ENCODE results near the gene DDX56.
"Not testable (repeated sequence)": the region's sequence is repeated elsewhere in the genome, so short reads cannot be mapped to it uniquely, and the experiment has no call there.

DDX56 gene

DNA sequence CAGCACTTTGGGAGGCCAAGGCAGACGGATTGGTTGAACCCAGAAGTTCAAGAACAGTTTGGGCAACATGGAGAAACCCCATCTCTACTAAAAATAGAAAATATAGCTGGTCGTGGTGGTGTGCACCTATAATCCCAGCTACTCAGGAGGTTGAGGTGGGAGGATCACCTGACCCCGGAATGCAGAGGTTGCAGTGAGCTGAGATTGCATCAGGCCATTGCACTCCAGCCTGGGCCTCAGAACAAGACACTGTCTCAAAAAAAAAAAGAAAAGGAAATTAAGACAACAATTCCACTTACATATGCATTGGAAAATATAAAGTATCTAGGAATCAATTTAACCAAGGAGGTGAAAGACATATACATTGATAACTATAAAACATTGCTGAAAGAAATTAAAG is 25.5 kb upstream of the DDX56 start:
- no peak for DNase-seq (ENCODE audit: low read depth in 2 of 2, low spot score in 1 of 2)

DNA sequence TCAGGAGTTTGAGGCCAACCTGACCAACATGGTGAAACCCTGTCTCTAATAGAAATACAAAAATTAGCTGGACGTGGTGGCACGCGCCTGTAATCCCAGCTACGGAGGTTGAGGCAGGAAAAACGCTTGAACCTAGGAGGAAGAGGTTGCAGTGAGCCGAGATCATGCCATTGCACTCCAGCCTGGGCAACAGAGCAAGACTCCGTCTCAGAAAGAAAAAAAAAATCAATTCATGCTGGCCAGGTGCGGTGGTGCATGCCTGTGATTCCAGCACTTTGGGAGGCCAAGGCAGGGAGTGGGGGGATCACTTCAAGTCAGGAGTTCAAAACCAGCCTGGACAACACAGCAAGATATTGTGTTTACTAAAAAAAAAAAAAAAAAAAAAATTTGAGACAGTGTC is 23.5 kb upstream of the DDX56 start:
- not testable (repeated sequence) for DNase-seq (ENCODE audit: low read depth in 2 of 2, low spot score in 1 of 2)

DNA sequence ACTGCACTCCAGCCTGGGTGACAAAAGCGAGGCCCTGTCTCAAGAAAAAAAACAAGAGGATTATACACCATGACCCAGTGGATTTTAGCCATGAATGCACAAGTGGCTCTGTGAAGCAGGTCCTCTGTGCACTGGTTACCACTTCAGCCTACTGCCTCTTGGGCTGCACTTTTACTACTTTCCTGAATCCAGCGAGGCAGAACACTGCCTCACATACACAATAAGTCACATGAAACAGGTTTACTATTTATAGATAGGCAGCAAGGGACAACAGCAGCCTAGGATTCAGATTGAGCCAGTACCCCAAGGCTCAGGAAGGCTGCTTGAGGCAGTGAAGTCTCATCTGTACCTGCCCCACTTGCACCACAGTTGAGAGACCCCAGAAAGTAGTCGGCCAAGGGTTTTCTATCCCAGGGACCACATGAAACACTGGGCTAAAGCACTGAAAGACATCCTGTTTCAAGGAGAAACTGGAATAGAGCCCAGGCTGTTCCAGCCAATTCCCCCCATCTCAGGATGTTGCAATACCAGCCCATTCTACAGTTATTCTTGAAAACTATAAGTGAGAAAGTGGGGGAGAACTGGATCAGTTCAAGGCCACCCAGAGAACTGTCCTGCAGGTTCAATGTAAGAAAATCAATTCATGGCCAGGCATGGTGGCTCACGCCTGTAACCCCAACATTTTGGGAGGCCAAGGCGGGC is 22.4 kb upstream of the DDX56 start:
- DNase-seq (ENCODE audit: low read depth in 2 of 2, low spot score in 1 of 2) = no peak

DNA sequence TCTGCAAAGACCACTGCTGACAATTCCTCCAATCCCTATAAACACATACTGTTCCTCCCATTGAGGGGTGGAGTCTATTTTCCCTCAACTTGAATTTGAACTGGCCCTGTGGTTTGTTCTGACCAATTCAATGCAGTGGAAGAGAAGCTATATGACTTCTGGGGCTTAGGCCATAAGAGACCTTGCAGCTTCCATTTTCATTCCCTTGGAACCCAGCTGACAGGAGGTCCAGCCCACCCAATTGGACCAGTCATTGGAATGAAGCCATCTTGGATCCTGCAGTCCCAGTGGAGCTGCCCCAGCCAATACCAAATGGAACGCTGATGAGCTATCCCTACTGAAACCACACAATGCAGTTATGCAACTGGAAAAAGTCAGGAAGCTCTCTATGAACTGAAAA is 17.2 kb upstream of the DDX56 start:
- no peak for DNase-seq (ENCODE audit: low read depth in 2 of 2, low spot score in 1 of 2)

DNA sequence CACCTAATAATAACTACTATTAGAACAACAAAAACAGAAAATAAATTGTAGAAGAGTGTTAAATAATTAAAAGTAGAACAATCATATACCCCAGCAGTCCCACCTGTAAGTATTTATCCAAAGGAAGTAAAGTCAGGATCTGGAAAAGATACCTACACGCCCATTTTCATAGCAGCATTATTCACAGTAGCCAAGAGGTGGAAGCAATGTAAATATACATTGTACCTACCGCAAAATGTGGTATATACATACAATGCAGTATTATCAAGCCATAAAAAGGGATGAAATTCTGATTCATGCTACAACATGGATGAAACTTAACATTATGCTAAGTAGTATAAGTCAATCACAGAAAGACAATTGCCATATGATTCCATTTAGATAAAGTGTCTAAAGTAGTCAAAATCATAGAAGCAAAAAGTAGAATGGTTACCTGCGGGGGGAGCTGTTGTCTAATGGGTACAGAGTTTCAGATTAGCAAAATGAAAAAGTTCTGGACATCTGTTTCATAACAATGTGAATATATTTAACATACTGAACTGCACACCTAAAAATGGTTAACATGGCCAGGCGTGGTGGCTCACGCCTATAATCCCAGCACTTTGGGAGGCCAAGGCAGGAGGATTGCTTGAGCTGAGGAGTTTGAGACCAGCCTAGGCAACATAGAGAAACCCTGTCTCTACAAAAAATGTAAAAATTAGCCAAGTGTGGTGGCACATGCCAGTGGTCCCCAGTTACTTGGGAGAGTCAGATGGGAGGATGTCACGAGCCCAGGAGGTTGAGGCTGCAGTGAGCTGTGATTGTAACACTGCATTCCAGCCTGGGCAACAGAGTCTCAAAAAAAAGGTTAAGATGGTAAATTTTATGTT is 14.4 kb upstream of the DDX56 start:
- DNase-seq (ENCODE audit: low read depth in 2 of 2, low spot score in 1 of 2) = peak in 1 of 2 donors; percentile 35

DNA sequence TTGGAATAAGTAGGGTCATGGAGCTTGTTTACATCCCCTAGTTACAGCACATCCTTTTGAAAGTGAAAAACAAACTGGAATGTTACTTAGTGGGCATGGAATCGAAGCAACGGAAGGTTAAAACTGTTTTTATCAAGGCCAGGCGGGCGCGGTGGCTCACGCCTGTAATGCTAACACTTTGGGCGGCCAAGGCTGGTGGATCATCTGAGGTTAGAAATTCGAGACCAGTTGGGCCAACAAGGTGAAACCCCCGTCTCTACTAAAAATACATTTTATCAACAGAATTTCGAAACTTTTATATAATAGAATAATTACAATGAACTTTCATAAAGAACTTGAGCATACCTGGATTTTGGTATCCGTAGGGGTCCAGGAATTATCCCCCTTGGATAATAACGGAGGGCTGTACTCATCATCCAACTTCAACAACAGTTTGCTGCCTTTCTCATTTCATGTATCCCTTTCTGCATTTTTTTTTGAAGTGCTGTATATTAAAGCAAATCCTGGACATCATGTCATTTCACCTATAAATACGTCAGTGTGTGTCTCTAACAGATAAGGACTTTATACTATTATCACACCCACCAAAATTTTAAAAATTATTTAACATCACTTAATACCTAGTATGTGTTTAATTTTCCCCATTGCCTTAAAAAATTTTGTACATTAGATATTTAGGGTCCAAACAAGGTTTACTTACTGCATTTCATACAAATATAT is 9.6 kb upstream of the DDX56 start:
- no peak for DNase-seq (ENCODE audit: low read depth in 2 of 2, low spot score in 1 of 2)

DNA sequence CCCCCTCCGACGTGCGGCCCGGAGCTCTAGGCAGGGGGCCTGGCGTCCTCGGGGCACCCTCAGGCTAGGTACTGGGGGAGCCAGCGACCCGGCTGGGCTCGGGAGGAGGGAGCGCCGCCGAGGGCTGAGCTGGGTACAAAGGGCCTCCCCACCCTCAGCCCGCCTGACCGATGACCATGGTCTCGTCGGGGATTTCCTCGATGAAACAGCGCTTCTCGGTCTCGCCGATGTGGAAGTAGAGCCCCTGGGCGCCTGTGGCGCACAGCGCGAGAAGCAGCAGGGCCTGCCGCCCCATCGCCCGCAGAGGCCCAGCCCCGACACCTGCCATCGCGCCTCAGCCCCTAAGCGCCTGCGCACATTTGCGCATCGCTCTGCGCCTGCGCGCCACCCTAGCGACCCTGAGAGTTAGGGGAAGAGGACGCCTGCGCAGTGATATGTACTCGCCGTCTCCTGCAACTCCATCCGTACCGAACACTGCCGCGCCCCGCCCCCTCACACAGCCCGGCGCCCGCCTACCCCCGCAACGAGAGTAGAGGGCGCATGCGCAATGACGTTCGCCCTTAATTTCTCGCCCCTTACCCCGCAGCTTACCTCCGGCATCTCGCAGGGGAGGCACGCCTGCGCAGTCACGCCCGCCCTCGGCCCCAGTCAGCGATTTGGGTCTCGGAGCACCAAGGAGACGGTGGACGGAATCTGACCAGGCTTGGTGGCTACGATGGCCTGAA is 8.3 kb upstream of the DDX56 start, which contains the start of gene TMED4:
Gene TMED4 (minus strand): TSS at position 353 of the 725 bp plus-strand sequence. CDS start 25 bp downstream, at position 328.
- peak; percentile 99 to 100 for DNase-seq (ENCODE audit: low read depth in 2 of 2, low spot score in 1 of 2)

DNA sequence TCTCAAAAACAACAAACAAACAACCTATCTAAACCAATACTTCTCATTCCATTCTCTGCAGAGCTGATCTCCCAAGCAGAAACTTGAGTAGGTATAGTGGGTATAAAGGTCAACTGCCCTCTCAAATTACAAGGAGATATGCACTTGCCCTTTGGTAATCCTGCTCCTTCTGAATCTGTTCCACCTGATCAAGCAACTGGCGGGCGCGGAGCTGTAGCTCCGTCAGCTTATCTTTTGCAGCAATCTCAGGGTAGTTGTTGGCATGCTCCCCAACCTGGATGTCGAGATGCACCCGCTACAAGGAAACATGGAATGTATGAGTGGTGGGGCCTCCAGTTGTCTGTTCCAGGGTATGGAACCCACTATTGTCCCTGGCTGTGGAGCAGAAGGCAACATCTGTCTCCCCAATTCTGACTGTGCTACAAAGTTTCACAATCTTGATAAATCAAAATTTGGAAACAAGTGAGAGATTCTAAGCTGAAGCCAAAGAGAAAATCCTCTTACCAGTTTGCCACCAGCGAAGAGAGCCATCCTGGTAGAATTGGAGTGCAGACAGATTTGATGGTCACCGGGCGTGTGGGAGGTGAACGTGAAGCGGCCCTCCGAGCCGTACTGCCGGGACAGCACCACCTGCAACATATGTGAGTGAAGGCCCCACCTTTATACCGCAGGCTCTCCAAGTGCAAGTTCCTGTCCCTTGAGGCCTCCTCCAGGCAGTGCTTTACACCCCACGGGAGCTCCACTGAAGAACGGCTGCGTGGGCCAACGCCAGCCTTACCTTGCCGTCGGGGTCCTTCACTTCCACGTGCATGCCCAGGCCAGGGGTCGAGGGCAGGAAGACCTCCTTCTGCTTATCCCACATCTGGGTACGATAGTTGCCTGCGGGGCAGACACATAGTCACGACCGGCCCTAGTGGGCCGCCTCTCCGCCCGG is 7.5 kb upstream of the DDX56 start:
- no peak for DNase-seq (ENCODE audit: low read depth in 2 of 2, low spot score in 1 of 2)

DNA sequence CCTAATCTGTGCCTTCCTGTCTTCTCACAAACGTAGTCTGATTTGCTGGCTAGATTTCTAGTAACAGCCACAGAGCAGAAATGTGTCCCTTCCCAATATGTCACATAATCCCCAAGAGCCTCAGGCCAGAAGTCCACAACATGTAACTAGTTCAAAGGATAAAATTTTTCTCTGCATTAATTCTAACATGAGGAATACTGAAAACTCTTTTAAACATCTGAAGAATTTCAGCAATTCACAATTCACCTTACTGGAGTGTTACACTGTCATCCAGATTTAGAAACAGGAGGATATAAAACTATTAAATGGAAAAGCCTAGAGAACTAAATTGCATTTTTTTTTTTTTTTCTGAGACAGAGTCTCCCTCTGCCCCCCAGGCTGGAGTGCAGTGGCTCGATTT is 2.5 kb upstream of the DDX56 start:
- no peak for DNase-seq (ENCODE audit: low read depth in 2 of 2, low spot score in 1 of 2)

DNA sequence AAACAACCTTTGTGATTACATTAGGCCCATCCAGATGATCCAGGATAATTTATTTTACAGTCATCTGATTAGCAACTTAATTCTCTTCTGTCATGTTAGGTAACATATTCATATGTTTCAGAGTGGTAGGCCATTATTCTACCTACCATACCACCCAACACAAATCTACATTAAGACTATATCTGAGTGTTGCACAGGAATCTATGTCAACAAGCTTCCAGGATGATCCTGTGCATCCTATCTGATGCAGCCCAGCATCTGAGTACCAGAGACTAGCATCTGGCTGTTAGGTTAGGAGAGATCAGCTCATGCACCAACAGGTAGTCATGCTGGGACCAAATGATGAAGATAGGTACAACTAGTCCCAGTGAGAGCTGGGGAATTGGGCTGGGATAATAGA is 1.3 kb upstream of the DDX56 start:
- DNase-seq (ENCODE audit: low read depth in 2 of 2, low spot score in 1 of 2) = no peak

DNA sequence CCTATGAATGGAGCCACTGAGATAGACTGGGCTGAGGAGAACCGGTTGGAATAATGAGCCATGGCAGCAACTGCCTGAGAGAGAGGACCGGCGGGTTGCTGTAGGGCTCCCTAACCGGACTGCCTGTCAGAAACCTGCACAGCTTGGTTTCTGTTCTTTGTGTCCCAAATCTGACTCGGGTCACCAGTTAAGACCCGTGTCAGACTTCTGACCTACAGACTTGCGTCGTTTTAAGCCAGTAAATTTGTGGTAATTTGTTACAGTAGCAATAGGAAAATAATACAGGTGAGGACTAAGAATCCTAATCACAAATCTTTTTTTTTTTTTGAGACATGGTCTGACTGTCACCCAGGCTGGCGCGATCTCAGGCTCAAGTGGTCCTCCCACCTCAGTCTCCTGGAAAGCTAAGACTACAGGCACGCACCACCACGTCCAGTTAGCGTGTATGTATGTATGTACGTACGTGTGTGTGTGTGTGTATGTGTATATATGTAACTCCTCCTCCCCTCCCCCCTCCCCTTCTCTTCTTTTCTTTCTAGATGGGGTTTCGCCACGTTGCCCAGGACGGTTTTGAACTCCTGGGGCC is 672 bp upstream of the DDX56 start:
- no peak for DNase-seq (ENCODE audit: low read depth in 2 of 2, low spot score in 1 of 2)

DNA sequence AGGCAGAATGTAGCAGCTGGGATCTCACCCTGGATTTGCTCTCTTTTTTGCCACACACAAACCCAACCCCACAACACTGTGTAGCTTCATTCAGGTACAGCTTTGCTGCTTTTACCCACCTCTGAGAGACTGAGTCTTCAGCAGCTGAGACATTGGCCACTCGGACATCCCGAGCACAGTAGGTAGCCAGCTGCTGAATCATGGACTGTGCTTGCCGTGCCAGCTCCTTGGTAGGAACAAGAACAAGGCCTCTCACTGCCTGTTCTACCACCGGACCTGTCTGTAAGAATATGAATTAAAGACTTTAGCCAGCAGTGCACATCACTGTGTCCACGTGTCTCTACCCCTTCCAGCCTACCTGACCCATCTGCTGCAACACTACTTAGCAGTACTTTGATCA is 937 bp downstream of the DDX56 start:
- DNase-seq (ENCODE audit: low read depth in 2 of 2, low spot score in 1 of 2) = no peak

DNA sequence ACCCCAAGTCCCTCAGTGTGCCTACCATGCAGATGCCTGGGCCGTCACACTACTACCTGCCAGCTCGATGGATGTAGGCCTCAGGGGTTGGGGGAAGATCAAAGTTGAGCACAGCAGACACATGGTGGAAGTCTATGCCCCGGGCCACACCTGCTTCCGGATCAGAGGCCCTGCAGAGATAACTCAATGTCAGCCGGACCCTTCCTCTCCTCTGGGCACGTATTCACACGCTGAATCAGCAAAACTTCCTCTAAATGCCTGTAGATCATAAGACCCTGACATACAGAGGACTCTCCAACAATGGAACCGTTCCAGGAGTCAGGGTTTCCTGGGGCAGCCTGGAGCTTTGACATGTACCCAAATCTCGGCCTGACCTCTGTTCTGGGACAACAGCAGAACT is 3.7 kb downstream of the DDX56 start:
- DNase-seq (ENCODE audit: low read depth in 2 of 2, low spot score in 1 of 2) = no peak

DNA sequence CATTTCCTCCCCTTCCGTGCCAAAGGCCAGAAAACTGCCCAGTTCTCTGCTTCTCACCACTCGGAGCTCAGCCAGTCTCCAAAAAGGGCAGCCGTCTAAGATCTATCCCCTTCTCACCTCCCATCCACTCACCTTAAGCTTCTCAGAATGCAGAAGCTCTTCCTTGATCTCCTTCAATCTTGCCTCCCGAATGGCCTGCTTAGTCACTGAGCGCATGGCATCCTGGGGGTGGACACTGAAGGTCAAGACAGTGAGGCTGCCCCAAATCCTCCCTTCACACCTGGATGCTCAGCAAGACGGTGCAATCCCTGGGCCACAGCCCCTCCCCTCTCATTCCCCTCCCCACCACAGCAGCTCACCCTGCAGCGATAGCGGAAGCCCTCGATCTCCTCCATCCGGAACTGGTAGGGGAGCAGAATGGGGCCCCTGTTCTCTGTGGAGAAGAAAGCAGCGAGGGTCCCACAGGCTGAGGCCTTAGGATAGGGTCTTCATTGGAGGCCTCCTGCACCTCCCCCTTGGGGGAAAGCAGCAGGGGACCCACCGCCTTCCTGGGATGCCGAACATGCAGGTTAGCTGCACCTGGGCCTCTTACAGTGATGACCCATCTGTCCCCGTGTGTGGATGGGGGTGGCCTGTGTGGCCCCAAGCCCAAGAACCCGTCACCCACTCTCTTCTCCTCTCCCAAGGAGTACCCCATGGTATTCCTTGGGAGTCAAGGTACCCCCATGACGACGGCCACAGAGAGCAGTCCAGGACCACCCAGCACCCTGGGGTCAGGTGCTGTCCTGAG is 4.7 kb downstream of the DDX56 start:
- no peak for DNase-seq (ENCODE audit: low read depth in 2 of 2, low spot score in 1 of 2)

DNA sequence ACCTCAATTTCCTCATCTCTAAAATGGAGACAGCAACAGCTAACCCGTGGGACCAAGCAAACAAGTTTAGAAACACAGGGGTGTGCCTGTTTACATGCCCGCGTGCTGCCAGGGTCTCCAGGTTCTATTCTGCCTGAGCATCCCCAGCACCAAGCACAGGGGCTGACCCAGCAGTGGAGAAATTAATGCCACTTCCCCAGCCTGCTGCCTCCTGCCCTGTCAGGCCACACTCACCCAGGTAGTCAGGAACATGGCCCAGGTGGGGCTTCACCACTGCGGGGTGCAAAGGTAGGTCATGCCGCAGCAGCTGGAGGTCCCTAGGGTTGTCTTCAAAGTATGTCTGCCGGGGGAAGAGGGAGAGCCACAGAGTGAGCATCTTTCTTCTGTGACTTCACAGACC is 5.8 kb downstream of the DDX56 start:
- DNase-seq (ENCODE audit: low read depth in 2 of 2, low spot score in 1 of 2) = no peak

DNA sequence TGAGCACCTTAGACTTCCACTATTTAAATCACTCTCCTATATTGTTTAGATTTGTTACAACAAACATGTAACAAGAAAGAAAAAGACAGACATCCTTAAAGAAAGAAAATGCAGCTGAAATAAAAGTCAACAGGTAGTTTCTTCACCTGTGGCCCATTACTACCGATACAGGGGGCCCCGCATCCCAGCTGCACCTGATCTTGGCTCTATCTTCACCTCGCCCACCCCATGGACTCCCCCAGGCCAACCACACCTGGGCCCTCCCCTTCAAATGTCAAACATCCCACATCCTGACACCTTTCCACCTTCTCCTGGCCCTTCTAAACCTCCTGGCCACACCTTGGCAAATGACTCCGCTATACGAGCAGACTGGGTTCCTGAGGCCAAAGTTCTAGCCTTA is 7.0 kb downstream of the DDX56 start:
- DNase-seq (ENCODE audit: low read depth in 2 of 2, low spot score in 1 of 2) = no peak

DNA sequence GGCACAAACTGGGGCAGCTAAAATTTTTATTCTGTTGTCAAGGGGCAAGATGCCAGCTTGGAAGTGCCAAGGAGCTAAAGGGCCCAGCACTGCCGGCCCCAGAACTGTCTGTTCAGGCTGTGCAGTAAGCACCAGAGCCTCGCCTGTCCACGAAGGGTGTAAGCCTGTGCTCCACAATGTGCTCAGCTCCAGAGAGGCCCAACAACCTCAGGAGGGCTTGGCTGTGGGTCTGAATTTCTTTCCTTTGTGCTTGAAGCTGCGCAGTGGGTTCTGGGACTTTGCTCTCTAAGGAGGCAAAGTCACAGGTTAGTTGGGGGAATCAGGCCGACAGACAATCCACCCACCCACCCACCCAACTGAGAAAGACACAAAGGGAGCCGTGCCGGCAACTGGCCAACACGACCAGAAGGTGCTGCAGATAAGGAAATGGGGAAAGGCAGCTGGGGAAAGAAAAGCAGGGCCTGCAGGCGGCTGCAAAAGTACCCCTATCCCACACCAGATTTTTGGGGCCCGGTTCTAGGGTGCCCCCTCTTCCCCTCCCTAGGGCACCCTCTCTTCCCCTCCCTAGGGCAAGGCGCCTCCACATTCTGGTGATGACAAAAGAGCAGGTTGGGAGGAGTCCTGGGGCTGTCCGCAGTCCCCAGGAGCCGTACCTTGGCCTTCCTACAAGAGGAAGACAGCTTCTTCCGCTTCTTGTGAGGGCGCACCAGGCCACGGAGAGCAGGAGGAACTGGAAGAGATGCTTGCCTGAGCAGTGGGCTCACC is 7.7 kb downstream of the DDX56 start:
- no peak for DNase-seq (ENCODE audit: low read depth in 2 of 2, low spot score in 1 of 2)

DNA sequence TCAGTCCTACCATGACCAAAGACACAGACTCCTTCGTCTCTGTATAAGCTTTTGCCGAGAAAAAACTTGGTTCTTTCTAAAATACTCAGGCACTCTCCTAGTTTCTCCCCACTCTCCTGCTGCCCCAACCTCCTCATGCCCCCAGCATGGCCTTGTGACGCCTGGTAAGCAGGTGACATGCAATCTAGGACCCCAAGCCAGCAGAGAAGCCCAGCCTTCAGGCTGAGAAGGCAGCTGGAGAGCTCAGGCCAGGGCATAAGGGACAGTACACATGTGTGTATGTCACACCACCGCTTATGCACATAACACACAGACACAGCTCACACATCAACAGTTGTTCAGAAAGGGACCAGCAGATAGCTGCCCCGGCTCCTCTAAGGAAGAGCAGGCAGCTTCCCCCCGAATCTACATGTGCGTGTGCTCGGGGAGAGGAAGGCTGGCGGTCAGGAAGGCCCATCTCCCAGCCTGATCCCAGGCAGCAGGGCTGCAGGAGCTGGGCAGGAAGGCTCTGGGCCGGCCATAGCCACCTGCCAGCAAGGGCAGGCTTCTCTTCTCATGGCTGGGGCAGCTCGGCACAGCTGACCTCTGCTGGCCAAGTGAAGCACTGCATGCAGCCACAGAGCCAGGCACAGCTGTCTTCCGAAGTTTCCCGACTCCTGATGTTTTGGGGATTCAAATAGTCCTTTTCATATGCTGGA is 8.5 kb downstream of the DDX56 start:
- DNase-seq (ENCODE audit: low read depth in 2 of 2, low spot score in 1 of 2) = peak in 1 of 2 donors; percentile 24

Measured in stimulated activated CD8-positive, alpha-beta memory T cell treated with anti-CD3 and anti-CD28 coated beads, Interleukin-4, amount 100 ng/mL, for 4 hours (primary cell).